Stimulated activated naive CD8-positive, alpha-beta T cell treated with anti-CD3 and anti-CD28 coated beads, Interleukin-15, Interleukin-2, amounts not matched to agents 100 ng/mL and 50 ng/mL, for 24 hours (primary cell): ENCODE results near the gene SCLT1.

Source experiments
- H3K27ac Mint-ChIP-seq: one replicate; pipeline ENCODE4 v1.8.0; 2021; ENCODE audit warnings: mild to moderate bottlenecking, mixed read lengths
- H3K27me3 Mint-ChIP-seq: one replicate; pipeline ENCODE4 v1.8.0; 2021; ENCODE audit warnings: mixed read lengths
- H3K36me3 Mint-ChIP-seq: one replicate; pipeline ENCODE4 v1.8.0; 2021; ENCODE audit warnings: low read depth, mixed read lengths
- H3K4me1 Mint-ChIP-seq: one replicate; pipeline ENCODE4 v1.8.0; 2021; ENCODE audit warnings: low read depth, mixed read lengths
- H3K4me3 Mint-ChIP-seq: one replicate; pipeline ENCODE4 v1.8.0; 2021; ENCODE audit warnings: mild to moderate bottlenecking, mixed read lengths
- H3K9me3 Mint-ChIP-seq: one replicate; pipeline ENCODE4 v1.8.0; 2021; ENCODE audit warnings: mixed read lengths

The SCLT1 gene

GRCh38 chr4:128862608-128863311 lies 230.6 kb downstream of the SCLT1 start:
- Mint-ChIP-seq H3K27me3 (no peaks in the 10 kb centered on the region), H3K9me3 (no peaks in the 10 kb centered on the region), H3K4me3 (no peak overlapping the region), H3K27ac (peak overlapping the region; percentile 63), H3K4me1 (peaks cover 51% of the 10 kb centered on the region), H3K36me3 (peaks cover 76% of the 10 kb centered on the region)

- H3K9me3 Mint-ChIP-seq = no peaks in the 10 kb centered on the region
- peaks cover 79% of the 10 kb centered on the region for H3K36me3 Mint-ChIP-seq
- peak overlapping the region; percentile 75 for H3K27ac Mint-ChIP-seq
- H3K4me1 Mint-ChIP-seq = peaks cover 51% of the 10 kb centered on the region
- no peaks in the 10 kb centered on the region for H3K27me3 Mint-ChIP-seq
- H3K4me3 Mint-ChIP-seq = peak overlapping the region; percentile 21
Measured at GRCh38 chr4:128861856-128862518, 231.4 kb downstream of the SCLT1 start.

- Mint-ChIP-seq H3K4me1 (peaks cover 47% of the 10 kb centered on the region), H3K36me3 (peaks cover 72% of the 10 kb centered on the region), H3K27me3 (no peaks in the 10 kb centered on the region), H3K4me3 (no peak overlapping the region), H3K27ac (peak overlapping the region; percentile 75), H3K9me3 (no peaks in the 10 kb centered on the region)
Measured at GRCh38 chr4:128859887-128860677, 233.3 kb downstream of the SCLT1 start.

- H3K36me3 Mint-ChIP-seq = peaks cover 71% of the 10 kb centered on the region
Measured at GRCh38 chr4:128858879-128859671, 234.3 kb downstream of the SCLT1 start.

GRCh38 chr4:128856246-128856645 lies 237.1 kb downstream of the SCLT1 start:
- no peak overlapping the region for H3K27ac Mint-ChIP-seq
- H3K36me3 Mint-ChIP-seq = peaks cover 81% of the 10 kb centered on the region
- H3K9me3 Mint-ChIP-seq = no peaks in the 10 kb centered on the region
- no peaks in the 10 kb centered on the region for H3K27me3 Mint-ChIP-seq
- H3K4me3 Mint-ChIP-seq = no peak overlapping the region
- H3K4me1 Mint-ChIP-seq = peaks cover 43% of the 10 kb centered on the region

More at GRCh38 chr4:128858879-128859671, 234.3 kb downstream of the SCLT1 start:
- Mint-ChIP-seq H3K27me3 (no peaks in the 10 kb centered on the region), H3K9me3 (no peaks in the 10 kb centered on the region), H3K4me3 (no peak overlapping the region), H3K4me1 (peaks cover 53% of the 10 kb centered on the region), H3K27ac (no peak overlapping the region)

GRCh38 chr4:128855621-128856020 lies 237.7 kb downstream of the SCLT1 start:
- H3K27ac Mint-ChIP-seq = no peak overlapping the region
- H3K36me3 Mint-ChIP-seq = peaks cover 83% of the 10 kb centered on the region
- no peaks in the 10 kb centered on the region for H3K27me3 Mint-ChIP-seq
- H3K9me3 Mint-ChIP-seq = no peaks in the 10 kb centered on the region
- peaks cover 38% of the 10 kb centered on the region for H3K4me1 Mint-ChIP-seq
- no peak overlapping the region for H3K4me3 Mint-ChIP-seq

GRCh38 chr4:128854433-128854832 lies 238.9 kb downstream of the SCLT1 start:
- Mint-ChIP-seq H3K4me1 (peaks cover 26% of the 10 kb centered on the region), H3K4me3 (no peak overlapping the region), H3K27me3 (no peaks in the 10 kb centered on the region), H3K36me3 (peaks cover 82% of the 10 kb centered on the region), H3K9me3 (no peaks in the 10 kb centered on the region), H3K27ac (peak overlapping the region; percentile 84)

GRCh38 chr4:128853741-128854140 lies 239.6 kb downstream of the SCLT1 start:
- H3K27me3 Mint-ChIP-seq = no peaks in the 10 kb centered on the region
- H3K36me3 Mint-ChIP-seq = peaks cover 80% of the 10 kb centered on the region
- H3K9me3 Mint-ChIP-seq = no peaks in the 10 kb centered on the region
- peaks cover 25% of the 10 kb centered on the region for H3K4me1 Mint-ChIP-seq
- H3K4me3 Mint-ChIP-seq = no peak overlapping the region
- peak overlapping the region; percentile 84 for H3K27ac Mint-ChIP-seq

GRCh38 chr4:128850252-128850651 lies 243.1 kb downstream of the SCLT1 start:
- no peak overlapping the region for H3K4me3 Mint-ChIP-seq
- H3K27me3 Mint-ChIP-seq = no peaks in the 10 kb centered on the region
- H3K9me3 Mint-ChIP-seq = no peaks in the 10 kb centered on the region
- H3K27ac Mint-ChIP-seq = peak overlapping the region; percentile 50
- peaks cover 25% of the 10 kb centered on the region for H3K4me1 Mint-ChIP-seq
- peaks cover 88% of the 10 kb centered on the region for H3K36me3 Mint-ChIP-seq

- Mint-ChIP-seq H3K4me3 (no peak overlapping the region), H3K9me3 (no peaks in the 10 kb centered on the region), H3K4me1 (peaks cover 8% of the 10 kb centered on the region), H3K36me3 (peaks cover 86% of the 10 kb centered on the region), H3K27me3 (no peaks in the 10 kb centered on the region), H3K27ac (no peak overlapping the region)
Measured at GRCh38 chr4:128848461-128848860, 244.9 kb downstream of the SCLT1 start.

GRCh38 chr4:128847082-128847724 lies 246.1 kb downstream of the SCLT1 start:
- no peaks in the 10 kb centered on the region for H3K4me1 Mint-ChIP-seq
- H3K36me3 Mint-ChIP-seq = peaks cover 85% of the 10 kb centered on the region
- no peaks in the 10 kb centered on the region for H3K27me3 Mint-ChIP-seq
- H3K9me3 Mint-ChIP-seq = no peaks in the 10 kb centered on the region
- H3K4me3 Mint-ChIP-seq = no peak overlapping the region
- peak overlapping the region; percentile 46 for H3K27ac Mint-ChIP-seq

- peaks cover 83% of the 10 kb centered on the region for H3K36me3 Mint-ChIP-seq
Measured at GRCh38 chr4:128846063-128846462, 247.3 kb downstream of the SCLT1 start.

GRCh38 chr4:128844931-128845330 lies 248.4 kb downstream of the SCLT1 start:
- Mint-ChIP-seq H3K4me3 (no peak overlapping the region), H3K27me3 (no peaks in the 10 kb centered on the region), H3K4me1 (peaks cover 13% of the 10 kb centered on the region), H3K9me3 (no peaks in the 10 kb centered on the region), H3K27ac (no peak overlapping the region), H3K36me3 (peaks cover 78% of the 10 kb centered on the region)

More at GRCh38 chr4:128846063-128846462, 247.3 kb downstream of the SCLT1 start:
- Mint-ChIP-seq H3K4me1 (peaks cover 6% of the 10 kb centered on the region), H3K27me3 (no peaks in the 10 kb centered on the region), H3K9me3 (no peaks in the 10 kb centered on the region), H3K27ac (no peak overlapping the region), H3K4me3 (no peak overlapping the region)

GRCh38 chr4:128841402-128841801 lies 251.9 kb downstream of the SCLT1 start:
- Mint-ChIP-seq H3K36me3 (peaks cover 45% of the 10 kb centered on the region), H3K27me3 (no peaks in the 10 kb centered on the region), H3K4me1 (peaks cover 42% of the 10 kb centered on the region), H3K27ac (peak overlapping the region; percentile 32), H3K9me3 (no peaks in the 10 kb centered on the region), H3K4me3 (no peak overlapping the region)
